HG02623 (cell line): ENCODE data around the gene SOBP.

Experiments
- ATAC-seq: cut with Tn5 transposase; IDR thresholded peaks from one replicate; pipeline ENCODE4 v1.9.1; 2021; ENCODE audit warnings: moderate library complexity; ENCODE audit not compliant: unreplicated experiment

Gene SOBP

DNA sequence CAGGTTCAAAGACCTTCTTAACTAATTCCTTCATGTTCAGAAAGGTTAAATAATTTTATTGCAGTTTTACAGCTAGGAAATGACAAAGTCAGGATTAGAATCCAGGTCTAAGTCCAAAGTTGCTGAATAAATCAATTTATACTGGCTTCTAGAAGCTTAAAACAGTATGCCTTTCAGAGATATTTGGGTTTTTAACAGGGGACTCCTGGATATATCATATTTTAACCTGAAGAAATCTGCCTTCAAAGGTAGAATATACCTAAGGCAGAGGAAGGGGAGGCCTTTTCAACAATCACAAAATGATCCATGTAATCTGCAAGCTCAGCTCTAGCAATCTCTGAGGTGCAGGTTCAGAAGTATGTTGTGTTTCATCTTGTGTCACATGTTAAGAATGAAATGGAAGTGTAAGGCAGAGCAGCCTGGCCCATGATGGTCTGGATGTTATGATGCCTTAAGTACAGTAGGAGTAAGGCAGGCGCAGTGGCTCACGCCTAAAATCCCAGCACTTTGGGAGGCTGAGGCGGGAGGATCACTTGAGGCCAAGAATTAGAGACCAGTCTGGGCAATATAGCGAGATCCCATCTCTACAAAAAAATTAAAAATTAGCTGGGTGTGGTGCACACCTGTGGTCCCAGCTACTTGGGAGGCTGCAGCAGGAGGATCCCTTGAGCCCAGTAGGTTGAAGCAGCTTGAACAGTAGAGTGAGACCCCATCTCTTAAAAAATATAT is 123.9 kb downstream of the SOBP start:
- no peak for ATAC-seq

DNA sequence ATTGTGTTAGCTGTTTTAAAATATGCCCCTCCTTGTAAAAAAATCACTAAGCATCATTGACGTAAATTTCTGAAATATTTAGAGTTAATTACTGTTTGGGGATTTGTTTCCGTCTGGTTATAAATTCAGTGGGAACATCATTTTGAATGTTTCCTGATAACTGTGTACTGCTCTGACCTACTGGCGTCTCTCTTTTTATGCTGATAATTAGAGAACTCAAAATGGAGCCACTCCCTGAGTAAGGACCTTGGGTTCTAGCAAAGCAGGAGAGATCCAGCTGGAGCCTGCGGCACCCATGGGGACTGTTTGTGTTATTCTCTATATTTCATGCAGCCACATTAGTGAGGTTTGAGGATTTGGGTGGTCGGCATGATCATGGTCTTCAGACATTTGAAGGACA is 124.9 kb downstream of the SOBP start:
- no peak for ATAC-seq

DNA sequence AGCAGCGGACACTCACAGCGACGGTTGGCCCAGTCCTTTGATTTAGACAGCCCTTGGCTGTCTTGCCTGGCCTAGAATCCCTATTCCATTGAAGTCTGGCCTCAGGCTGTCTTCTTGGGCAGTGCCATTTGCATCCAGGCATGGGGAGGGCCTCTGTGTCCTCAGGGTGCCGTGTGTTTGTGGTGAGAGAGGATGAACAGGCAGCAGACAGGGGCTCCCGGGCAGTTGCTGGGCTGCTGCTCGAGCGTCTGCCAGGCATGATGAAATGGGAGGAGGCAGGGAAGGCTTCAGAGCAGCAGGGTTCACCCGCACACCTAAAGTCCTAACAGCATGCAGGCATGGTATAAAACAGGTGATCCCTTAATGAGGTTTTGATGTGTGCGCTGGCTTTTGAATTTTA is 126.9 kb downstream of the SOBP start:
- no peak for ATAC-seq

DNA sequence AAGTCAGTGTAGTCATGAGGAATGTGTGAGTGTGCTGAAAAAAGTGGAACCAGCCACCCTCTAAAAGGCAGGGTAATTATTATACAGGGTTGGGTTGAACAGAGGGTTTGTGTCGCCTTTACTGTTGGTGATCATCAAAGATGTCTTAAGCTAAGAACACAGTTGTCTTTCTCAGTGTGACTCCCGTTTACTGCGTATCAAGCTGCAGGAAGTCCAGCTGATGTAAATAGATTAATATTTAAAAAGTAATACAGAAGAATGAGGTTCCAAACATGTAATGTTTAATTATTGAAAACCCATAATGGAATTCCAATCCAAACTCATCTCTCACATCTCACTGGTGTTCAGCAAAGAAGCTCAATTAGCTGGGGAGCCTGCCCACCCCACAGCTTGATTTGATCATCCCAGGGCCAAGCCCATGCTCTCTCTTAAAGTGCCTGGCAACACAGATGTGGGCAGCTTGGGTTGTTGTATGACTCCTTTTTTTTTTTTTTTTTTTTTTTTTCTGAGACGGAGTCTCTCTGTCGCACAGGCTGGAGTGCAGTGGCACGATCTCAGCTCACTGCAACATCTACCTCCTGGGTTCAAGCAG is 127.5 kb downstream of the SOBP start:
- no peak for ATAC-seq

GRCh38 chr6:107618672-107619071 is 128.8 kb downstream of the SOBP start:
- peak; percentile 99 for ATAC-seq

DNA sequence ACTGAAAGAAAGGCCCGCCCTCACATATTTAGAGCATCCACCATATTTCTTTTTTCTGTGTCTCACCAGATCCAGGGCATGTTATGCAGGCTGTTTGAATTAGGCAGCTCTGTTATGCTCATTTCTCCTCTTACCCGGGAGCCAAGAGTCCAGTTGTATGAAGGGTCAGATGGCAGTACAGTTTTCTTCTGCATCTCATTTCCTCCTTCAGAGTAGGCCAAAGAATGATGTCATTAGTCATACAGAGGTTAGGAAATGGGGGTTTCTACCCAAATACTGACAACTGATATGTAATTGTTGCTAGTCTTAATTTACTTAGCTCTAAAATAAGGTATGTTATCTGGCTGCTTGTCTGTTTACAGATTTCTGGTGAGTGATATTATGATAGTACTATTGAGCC is 130.8 kb downstream of the SOBP start:
- no peak for ATAC-seq

DNA sequence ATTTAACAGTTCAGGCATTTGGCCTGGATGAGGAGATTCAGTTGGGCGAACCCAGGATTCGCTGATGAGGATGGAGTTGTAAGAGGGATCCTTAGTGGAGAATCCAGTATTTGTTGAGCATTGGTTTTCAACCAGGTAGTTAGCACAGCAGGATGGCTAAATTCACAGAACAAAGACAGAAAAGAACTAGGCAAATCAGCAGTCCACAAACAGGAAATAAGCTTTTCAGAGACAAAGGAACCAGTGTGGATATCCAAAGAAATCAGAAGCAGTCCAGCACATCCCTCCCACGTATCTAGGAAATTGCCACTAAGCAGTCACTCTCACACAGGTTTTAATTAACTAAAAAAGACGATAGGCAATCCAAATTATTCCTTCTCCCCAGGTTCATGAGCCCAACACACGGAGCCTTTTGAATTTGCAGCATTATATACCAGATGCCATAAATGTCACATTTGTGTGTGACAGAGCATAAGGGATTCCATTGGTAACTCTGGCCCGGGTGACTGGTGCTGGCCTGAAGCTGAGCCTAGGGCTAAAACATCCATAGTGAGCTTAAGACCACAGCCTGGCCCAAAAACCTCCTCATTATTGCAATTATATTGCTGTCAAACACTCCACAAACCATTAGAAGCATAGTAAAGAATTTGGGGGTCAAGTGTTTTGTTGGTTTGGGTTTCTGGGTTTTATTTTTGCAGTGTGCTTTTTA is 131.5 kb downstream of the SOBP start:
- no peak for ATAC-seq

DNA sequence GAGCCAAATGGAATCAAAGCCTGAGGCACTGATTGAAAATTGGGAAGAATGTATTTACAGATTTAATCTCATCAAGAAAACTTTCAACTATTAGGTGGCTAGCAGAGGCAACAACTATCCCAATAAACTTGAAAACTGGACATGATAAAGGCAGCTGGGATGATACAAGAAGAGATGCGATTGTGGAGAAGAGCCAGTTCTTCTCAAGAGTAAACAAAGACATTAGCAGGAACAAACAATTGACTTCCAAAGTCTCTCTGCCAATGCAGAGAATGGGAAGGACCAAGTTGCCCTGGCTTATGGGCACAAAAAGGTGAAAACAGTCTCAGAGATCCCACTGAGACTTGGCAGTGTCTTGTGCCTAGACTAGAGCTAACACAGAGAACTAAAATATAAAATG is 132.4 kb downstream of the SOBP start:
- ATAC-seq = no peak

DNA sequence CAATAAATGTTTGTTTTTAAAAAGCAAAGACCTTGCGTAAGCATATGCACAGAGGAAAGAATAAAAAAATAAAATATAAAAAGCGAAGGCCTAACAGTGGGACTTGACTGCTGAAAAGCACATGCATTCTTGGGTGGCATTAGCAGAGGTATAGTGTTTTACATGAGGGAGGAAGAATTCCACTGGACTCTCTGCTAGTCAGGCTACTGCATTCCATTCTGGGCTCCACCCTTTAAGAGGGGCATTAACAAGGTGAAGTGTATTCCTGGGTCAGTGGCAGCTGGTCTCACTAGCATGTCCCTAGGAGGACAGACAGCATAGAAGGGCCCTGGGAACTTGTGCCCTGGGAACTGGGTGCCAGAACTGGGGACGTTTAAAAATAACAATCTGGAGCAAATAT is 134.1 kb downstream of the SOBP start:
- no peak for ATAC-seq

DNA sequence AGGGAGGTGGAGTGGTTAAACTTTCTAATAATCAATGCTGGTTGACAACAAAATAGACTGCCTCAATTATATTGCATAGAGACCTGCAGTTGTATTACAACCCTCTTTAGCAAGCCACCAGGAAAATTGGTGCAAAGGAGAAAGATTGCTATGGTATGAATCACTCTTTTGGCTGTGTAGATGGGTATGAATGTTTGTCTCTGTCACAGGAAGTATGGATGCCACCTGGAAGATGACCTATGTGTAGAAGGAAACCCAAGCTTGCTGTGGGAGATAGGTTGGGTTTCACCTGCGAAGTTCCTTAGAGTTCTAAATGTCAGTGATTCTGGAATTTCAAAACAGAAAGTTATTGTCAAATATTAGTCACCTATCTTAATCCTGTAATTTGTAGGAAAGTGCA is 134.6 kb downstream of the SOBP start:
- ATAC-seq = no peak

GRCh38 chr6:107625264-107625663 is 135.3 kb downstream of the SOBP start:
- no peak for ATAC-seq

DNA sequence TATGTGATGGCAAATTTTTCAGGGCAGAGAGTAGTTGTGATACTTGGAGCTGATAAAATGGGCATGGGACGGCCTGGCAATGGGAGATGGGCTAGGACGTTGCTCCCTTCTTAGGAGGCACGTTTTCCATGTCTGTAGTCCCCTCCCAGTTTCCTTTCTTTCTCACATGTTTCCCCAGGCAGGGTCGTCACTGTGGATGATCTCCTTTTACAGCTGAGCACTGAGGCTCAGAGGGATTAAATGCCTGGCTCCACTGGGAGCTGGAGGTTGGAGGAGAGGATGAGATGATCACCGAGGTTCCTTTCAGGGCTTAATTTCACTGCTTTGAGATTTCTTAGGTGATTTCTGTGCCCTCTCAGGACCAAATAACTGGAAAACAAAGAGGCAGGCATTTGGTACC is 136.7 kb downstream of the SOBP start:
- ATAC-seq = no peak

DNA sequence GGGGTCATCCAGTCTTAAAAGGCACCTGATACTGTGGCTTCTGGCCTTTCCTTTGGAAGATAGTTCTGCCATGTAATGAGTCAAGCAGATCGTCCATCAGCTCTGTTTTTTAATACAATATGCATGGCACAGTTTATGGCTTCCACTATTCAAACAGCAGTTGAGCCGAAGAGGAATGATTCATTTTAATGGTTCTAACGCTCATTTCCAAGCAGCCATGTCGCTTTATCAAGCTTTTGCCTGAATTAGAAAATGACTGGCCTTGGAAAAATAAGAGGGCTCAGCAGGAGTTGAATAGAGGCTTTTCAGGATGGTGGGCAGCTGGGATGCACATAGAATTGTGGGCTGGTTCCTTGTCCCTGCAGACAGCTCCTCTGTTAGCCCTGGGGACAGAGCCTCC is 138.1 kb downstream of the SOBP start:
- ATAC-seq = no peak

DNA sequence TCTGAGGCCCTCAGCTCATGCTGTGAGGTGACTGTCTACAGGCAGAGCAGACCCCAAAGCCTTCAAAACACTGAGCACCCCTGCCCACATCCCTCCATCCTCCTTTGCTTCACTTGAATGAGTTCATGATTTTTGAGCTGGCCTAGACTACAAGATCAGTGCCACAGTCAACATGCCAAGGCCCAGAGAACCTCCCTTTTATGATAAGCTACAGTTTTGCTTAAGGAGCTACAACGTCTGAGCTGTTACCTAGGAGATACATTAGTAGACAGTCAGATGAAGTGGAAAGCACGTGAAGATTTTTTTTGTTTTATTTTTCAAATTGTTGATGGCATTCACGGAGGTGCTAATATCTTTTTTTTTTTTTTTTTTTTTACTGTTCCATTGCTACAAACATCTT is 139.0 kb downstream of the SOBP start:
- no peak for ATAC-seq

GRCh38 chr6:107629548-107630129 is 139.7 kb downstream of the SOBP start:
- ATAC-seq = no peak

- ATAC-seq = no peak
These were observed 140.5 kb downstream of the SOBP start for GRCh38 chr6:107630348-107630977.

- ATAC-seq = no peak
These were observed 142.6 kb downstream of the SOBP start for GRCh38 chr6:107632381-107633136.

DNA sequence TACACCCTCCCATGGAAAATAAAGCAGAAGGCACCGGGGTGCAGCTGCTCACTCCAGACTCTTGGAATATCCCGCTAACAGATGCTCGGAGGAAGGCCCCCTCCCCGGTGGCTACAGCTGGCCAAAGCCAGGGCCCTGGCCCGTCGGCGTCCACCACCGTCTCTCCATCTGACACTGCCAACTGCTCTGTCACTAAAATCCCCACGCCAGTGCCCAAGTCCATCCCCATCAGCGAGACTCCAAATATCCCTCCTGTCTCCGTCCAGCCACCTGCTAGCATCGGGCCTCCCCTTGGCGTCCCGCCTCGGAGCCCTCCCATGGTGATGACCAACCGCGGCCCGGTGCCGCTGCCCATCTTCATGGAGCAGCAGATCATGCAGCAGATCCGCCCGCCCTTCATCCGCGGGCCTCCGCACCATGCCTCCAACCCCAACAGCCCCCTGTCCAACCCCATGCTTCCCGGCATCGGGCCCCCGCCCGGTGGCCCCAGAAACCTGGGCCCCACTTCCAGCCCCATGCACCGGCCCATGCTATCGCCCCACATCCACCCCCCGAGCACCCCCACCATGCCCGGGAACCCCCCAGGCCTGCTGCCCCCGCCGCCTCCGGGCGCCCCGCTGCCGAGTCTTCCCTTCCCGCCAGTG is 143.9 kb downstream of the SOBP start:
- ATAC-seq = no peak

- ATAC-seq = no peak
These were observed 144.6 kb downstream of the SOBP start for GRCh38 chr6:107634324-107635056.
